RWPE2 (cell line): ENCODE measurements around the gene ARHGAP4.

Experiments
- ATAC-seq: fragments of 200-7000 bp; cut with Tn5 transposase; 3 replicates; pipeline ENCODE4 v1.9.1; 2021; ENCODE audit warnings: low read depth
- DNase-seq: peaks from one replicate; pipeline ENCODE4 v3.0.0-alpha.2; 2020; ENCODE audit warnings: low spot score
- H3K27ac ChIP-seq: fragments of 450-650 bp; 2 replicates; pipeline ENCODE4 v1.5.1; 2017; ENCODE audit warnings: mild to moderate bottlenecking; ENCODE audit not compliant: poor library complexity, severe bottlenecking
- H3K27me3 ChIP-seq: fragments of 250-450 bp; sonication (Bioruptor Pico); 2 replicates; pipeline ENCODE4 v1.5.1; 2021; ENCODE audit warnings: mild to moderate bottlenecking, moderate library complexity; ENCODE audit not compliant: insufficient read depth, poor library complexity, severe bottlenecking
- H3K36me3 ChIP-seq: fragments of 250-450 bp; sonication (Bioruptor Pico); 2 replicates; pipeline ENCODE4 v1.5.1; 2020; ENCODE audit warnings: low read depth, mild to moderate bottlenecking, moderate library complexity
- H3K4me1 ChIP-seq: fragments of 250-450 bp; sonication (Bioruptor Pico); 2 replicates; pipeline ENCODE4 v1.5.1; 2021; ENCODE audit warnings: mild to moderate bottlenecking, moderate library complexity; ENCODE audit not compliant: insufficient read depth, poor library complexity, severe bottlenecking
- H3K4me3 ChIP-seq: fragments of 250-450 bp; sonication (Bioruptor Pico); 2 replicates; pipeline ENCODE4 v1.5.1; 2021; ENCODE audit warnings: mild to moderate bottlenecking, moderate library complexity; ENCODE audit not compliant: severe bottlenecking
- H3K9me3 ChIP-seq: fragments of 250-450 bp; sonication (Bioruptor Pico); 2 replicates; pipeline ENCODE4 v1.5.1; 2021; ENCODE audit warnings: mild to moderate bottlenecking, moderate library complexity; ENCODE audit not compliant: severe bottlenecking
- CTCF ChIP-seq: fragments of 450-650 bp; IDR thresholded peaks from one replicate; pipeline ENCODE4 v1.5.1; 2017; ENCODE audit warnings: mild to moderate bottlenecking, moderate library complexity; ENCODE audit not compliant: poor library complexity, severe bottlenecking

ARHGAP4 gene

DNA sequence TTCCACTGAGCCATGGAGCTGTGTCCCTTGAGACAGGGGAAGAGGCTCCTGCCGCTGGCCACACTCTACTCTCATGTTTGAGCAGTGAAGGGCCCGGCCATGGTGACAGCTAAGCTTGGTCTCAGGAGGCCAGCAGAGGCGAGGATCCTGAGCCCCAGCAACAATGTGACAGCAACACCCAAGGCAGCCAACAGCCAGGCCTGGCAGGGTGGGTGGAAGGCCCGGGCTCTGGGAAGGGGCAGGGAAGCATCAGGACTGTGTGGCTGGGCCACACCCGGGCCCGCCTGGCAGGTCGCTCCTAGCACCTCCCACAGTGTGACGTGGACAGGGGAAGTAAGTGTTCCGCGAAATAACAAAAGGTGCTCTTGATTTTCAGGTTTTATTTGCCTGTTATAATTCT lies 64.9 kb downstream of the ARHGAP4 start:
- Histone ChIP-seq H3K9me3 (no peaks in the 10 kb centered on the region), H3K27ac (no peak overlapping the region), H3K27me3 (no peaks in the 10 kb centered on the region), H3K36me3 (no peaks in the 10 kb centered on the region), H3K4me3 (no peak overlapping the region), H3K4me1 (no peaks in the 10 kb centered on the region)
- DNase-seq (no peak), ATAC-seq (peak; percentile 35; the same call in 1 of the 3 replicates)
- TF ChIP-seq CTCF = no peak
